Dendritic cell treated with granulocyte-macrophage colony-stimulating factor and Interleukin-4, amounts not matched to agents 40 ng/mL and 50 ng/mL, for 4 days (primary cell): ENCODE measurements around the gene ISYNA1.

Experiments
- H3K27ac Mint-ChIP-seq: one replicate; pipeline ENCODE4 v1.8.0; 2022; ENCODE audit warnings: mild to moderate bottlenecking, mixed read lengths
- H3K27me3 Mint-ChIP-seq: one replicate; pipeline ENCODE4 v1.8.0; 2022; ENCODE audit warnings: mild to moderate bottlenecking, mixed read lengths
- H3K36me3 Mint-ChIP-seq: one replicate; pipeline ENCODE4 v1.8.0; 2022; ENCODE audit warnings: low read depth, mixed read lengths
- H3K4me1 Mint-ChIP-seq: one replicate; pipeline ENCODE4 v1.8.0; 2022; ENCODE audit warnings: low read depth, mixed read lengths
- H3K4me3 Mint-ChIP-seq: one replicate; pipeline ENCODE4 v1.8.0; 2022; ENCODE audit warnings: mild to moderate bottlenecking, moderate library complexity, mixed read lengths
- H3K9me3 Mint-ChIP-seq: one replicate; pipeline ENCODE4 v1.8.0; 2022; ENCODE audit warnings: mixed read lengths
- intact Hi-C: fragments of 100-400 bp; cut with micrococcal nuclease; formaldehyde crosslinking; loops from one replicate; pipeline ENCODE4 v1.15.0; 2022

Gene ISYNA1

GRCh38 chr19:18444513-18444912 is 6.6 kb upstream of the ISYNA1 start:
- Mint-ChIP-seq H3K27me3 (peaks cover 12% of the 10 kb centered on the region), H3K4me1 (peaks cover 49% of the 10 kb centered on the region)

GRCh38 chr19:18443831-18444230 is 5.9 kb upstream of the ISYNA1 start:
- intact Hi-C loops, result no loop called here
- Mint-ChIP-seq H3K27ac (no peak overlapping the region), H3K4me3 (no peak overlapping the region)

More at GRCh38 chr19:18444513-18444912, 6.6 kb upstream of the ISYNA1 start:
- H3K27ac Mint-ChIP-seq, result no peak overlapping the region
- H3K9me3 Mint-ChIP-seq, result peaks cover 8% of the 10 kb centered on the region
- peaks cover 93% of the 10 kb centered on the region for H3K36me3 Mint-ChIP-seq
- intact Hi-C loops, result no loop called here
- no peak overlapping the region for H3K4me3 Mint-ChIP-seq

GRCh38 chr19:18443406-18443805 is 5.5 kb upstream of the ISYNA1 start:
- H3K4me3 Mint-ChIP-seq, result no peak overlapping the region
- H3K4me1 Mint-ChIP-seq, result peaks cover 51% of the 10 kb centered on the region
- H3K36me3 Mint-ChIP-seq, result peaks cover 82% of the 10 kb centered on the region
- intact Hi-C loops, result no loop called here
- H3K9me3 Mint-ChIP-seq, result peaks cover 8% of the 10 kb centered on the region
- peaks cover 23% of the 10 kb centered on the region for H3K27me3 Mint-ChIP-seq
- H3K27ac Mint-ChIP-seq, result no peak overlapping the region

More at GRCh38 chr19:18443831-18444230, 5.9 kb upstream of the ISYNA1 start:
- peaks cover 8% of the 10 kb centered on the region for H3K9me3 Mint-ChIP-seq
- H3K36me3 Mint-ChIP-seq, result peaks cover 87% of the 10 kb centered on the region
- peaks cover 19% of the 10 kb centered on the region for H3K27me3 Mint-ChIP-seq
- peaks cover 51% of the 10 kb centered on the region for H3K4me1 Mint-ChIP-seq

GRCh38 chr19:18442941-18443340 is 5.0 kb upstream of the ISYNA1 start:
- H3K27ac Mint-ChIP-seq, result peak overlapping the region; percentile 61
- peaks cover 52% of the 10 kb centered on the region for H3K4me1 Mint-ChIP-seq
- H3K4me3 Mint-ChIP-seq, result no peak overlapping the region

DNA sequence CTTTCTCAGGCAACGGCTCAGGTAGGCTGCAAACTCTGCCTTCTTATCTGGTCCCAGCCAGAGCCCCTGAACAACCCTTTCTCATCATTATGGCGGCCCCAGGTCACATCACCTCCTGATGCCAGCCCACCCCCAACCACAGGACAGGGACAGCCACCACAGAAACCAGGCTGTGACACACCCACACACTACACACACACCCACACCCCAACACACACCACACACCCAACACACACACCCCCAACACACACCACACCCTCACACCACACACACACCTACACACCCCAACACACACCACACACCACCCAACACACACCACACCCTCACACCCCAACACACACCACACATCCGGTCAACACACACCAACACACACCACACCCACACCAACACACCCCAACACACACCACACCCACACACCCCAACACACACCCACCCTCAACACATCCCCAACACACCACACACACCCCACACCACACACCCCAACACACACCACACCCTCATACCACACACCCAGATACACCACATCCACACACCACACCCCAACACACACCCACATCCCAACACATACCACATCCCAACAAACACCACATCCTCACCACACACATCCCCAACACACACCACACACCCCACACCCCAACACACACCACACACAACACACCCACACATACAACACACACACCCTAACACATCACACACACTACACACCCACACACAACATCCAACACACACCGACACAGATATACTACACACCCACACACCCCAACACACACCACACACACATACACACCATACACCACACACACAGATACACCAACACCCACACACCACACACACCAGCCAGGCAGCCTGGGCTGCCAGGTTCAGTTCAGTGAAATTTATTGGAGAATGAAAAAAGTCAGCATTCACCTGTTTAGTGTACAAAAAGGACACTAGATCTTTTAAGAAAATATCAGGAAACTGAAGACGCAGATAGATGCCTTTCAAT is 4.2 kb upstream of the ISYNA1 start:
- Mint-ChIP-seq H3K36me3 (peaks cover 69% of the 10 kb centered on the region), H3K4me1 (peaks cover 52% of the 10 kb centered on the region), H3K4me3 (no peak overlapping the region), H3K27ac (peak overlapping the region; percentile 61), H3K27me3 (peaks cover 33% of the 10 kb centered on the region), H3K9me3 (peaks cover 8% of the 10 kb centered on the region)
- intact Hi-C loops, result no loop called here

More at GRCh38 chr19:18442941-18443340, 5.0 kb upstream of the ISYNA1 start:
- H3K27me3 Mint-ChIP-seq, result peaks cover 27% of the 10 kb centered on the region
- intact Hi-C loops, result no loop called here
- H3K9me3 Mint-ChIP-seq, result peaks cover 8% of the 10 kb centered on the region
- peaks cover 78% of the 10 kb centered on the region for H3K36me3 Mint-ChIP-seq

DNA sequence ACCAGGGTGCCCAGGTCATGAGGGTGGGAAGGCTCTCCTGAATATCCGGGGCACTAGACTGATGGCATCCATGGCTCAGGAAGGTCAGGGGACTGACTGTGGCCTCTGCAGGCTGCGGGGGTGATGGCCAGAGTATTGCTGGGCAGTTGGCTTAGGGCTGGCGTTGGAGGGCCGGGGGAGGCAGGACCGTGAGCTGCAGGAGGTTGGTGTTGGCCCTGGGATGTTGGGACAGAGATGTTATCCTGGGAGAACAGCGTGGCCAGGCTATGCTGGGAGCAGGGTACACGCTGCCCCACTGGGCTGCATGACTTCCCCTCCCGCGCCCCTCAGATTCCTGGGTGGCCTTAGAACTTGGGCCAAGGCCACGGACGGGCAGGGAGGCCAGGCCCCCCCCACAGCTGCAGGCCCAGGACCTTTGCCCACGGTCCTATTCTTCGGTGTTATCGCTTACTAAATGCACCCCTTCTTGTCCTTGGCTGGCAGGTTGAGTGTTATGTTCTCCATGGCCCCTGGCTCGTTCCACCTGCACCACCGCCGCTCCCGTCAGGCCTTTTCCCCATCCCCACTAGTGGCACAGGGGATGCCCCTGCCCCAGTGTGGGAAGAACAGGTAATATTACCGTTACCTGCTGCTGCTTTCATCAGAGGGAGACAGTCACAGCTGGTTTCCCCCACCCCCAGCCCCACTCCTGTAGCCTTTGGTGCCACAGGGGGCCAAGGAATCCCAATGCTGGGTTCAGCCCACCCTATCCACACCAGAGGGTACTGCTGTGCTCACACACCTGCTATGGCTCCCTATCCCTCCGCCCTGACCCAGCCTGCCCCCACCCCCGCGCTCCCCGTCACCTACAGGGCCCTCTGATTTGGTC is 3.2 kb upstream of the ISYNA1 start:
- Mint-ChIP-seq H3K27ac (peak overlapping the region; percentile 12), H3K4me1 (peaks cover 58% of the 10 kb centered on the region), H3K4me3 (no peak overlapping the region), H3K27me3 (peaks cover 38% of the 10 kb centered on the region), H3K9me3 (peaks cover 8% of the 10 kb centered on the region), H3K36me3 (peaks cover 65% of the 10 kb centered on the region)
- intact Hi-C loops, result no loop called here

DNA sequence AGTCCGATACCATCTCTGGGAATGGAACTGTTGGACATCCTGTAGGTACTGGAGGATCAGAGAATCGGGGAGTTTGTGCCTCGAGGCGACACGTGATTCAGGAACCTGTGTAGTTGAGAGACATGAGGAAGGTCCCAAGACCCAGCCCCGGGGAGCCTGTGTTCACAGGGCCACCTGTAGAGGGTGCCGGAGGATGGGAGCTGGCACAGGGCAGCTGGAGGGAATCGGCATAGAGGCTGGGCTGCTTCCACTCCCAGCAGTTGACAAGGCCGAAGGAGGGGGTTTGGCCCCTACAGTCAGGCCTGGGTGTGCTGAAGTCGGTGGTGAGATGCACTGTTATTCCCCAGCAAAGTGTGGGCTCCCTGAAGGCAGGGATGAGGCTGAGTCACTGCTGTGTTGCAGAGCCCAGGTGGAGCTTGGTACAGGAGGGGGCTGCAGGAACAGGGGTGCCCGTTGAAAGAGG is 2.5 kb upstream of the ISYNA1 start:
- Mint-ChIP-seq H3K4me3 (no peak overlapping the region), H3K4me1 (peaks cover 65% of the 10 kb centered on the region), H3K27ac (no peak overlapping the region), H3K27me3 (peaks cover 41% of the 10 kb centered on the region), H3K9me3 (peaks cover 8% of the 10 kb centered on the region), H3K36me3 (peaks cover 65% of the 10 kb centered on the region)
- intact Hi-C loops, result no loop called here

GRCh38 chr19:18439910-18440237 is 1.9 kb upstream of the ISYNA1 start:
- Mint-ChIP-seq H3K27ac (no peak overlapping the region), H3K27me3 (peaks cover 41% of the 10 kb centered on the region), H3K4me1 (peaks cover 71% of the 10 kb centered on the region), H3K9me3 (peaks cover 8% of the 10 kb centered on the region), H3K36me3 (peaks cover 65% of the 10 kb centered on the region), H3K4me3 (no peak overlapping the region)
- intact Hi-C loops, result no loop called here

GRCh38 chr19:18439025-18439909 is 1.3 kb upstream of the ISYNA1 start:
- Mint-ChIP-seq H3K36me3 (peaks cover 65% of the 10 kb centered on the region), H3K4me1 (peaks cover 77% of the 10 kb centered on the region), H3K4me3 (no peak overlapping the region), H3K9me3 (peaks cover 8% of the 10 kb centered on the region), H3K27ac (no peak overlapping the region), H3K27me3 (peaks cover 46% of the 10 kb centered on the region)
- intact Hi-C loops, result no loop called here

GRCh38 chr19:18438331-18439024 is 545 bp upstream of the ISYNA1 start:
- Mint-ChIP-seq H3K4me1 (peaks cover 74% of the 10 kb centered on the region), H3K27ac (peak overlapping the region; percentile 8)

GRCh38 chr19:18436671-18437490 is 1.1 kb downstream of the ISYNA1 start:
- Mint-ChIP-seq H3K27ac (peak overlapping the region; percentile 66), H3K27me3 (peaks cover 55% of the 10 kb centered on the region), H3K4me1 (peaks cover 71% of the 10 kb centered on the region), H3K9me3 (no peaks in the 10 kb centered on the region), H3K4me3 (peak overlapping the region; percentile 58), H3K36me3 (peaks cover 57% of the 10 kb centered on the region)
- intact Hi-C loops, result no loop called here

More at GRCh38 chr19:18438331-18439024, 545 bp upstream of the ISYNA1 start:
- peaks cover 62% of the 10 kb centered on the region for H3K36me3 Mint-ChIP-seq
- peaks cover 8% of the 10 kb centered on the region for H3K9me3 Mint-ChIP-seq
- peaks cover 49% of the 10 kb centered on the region for H3K27me3 Mint-ChIP-seq
- H3K4me3 Mint-ChIP-seq, result peak overlapping the region; percentile 70
- intact Hi-C loops, result no loop called here
